Measurements from ENCODE around the gene KLF13.

Gene KLF13

GRCh38 chr15:31387479-31388118 lies 61.0 kb downstream of the KLF13 start:
- DNase-seq: no peak

DNA sequence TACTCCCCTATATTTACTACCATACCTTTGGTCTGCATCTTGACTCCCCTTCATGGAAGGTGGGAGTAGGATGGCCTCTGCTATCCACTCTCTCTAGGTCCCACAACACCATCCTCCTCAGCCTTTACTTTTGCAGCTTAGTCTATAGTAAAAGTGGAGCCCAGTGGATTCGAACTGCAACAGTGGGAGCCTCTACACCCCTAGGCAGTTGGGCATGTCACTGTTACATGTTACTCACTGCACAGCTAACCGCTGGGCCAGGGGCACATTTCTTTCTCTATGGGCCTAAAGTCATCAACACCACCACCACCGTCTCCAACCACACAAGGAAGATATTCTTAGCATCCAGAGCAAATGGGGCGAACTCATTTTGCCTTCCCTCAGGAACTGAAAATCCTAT lies 62.9 kb downstream of the KLF13 start:
- no peak for DNase-seq

GRCh38 chr15:31390029-31390428 lies 63.4 kb downstream of the KLF13 start:
- no peak for DNase-seq

DNA sequence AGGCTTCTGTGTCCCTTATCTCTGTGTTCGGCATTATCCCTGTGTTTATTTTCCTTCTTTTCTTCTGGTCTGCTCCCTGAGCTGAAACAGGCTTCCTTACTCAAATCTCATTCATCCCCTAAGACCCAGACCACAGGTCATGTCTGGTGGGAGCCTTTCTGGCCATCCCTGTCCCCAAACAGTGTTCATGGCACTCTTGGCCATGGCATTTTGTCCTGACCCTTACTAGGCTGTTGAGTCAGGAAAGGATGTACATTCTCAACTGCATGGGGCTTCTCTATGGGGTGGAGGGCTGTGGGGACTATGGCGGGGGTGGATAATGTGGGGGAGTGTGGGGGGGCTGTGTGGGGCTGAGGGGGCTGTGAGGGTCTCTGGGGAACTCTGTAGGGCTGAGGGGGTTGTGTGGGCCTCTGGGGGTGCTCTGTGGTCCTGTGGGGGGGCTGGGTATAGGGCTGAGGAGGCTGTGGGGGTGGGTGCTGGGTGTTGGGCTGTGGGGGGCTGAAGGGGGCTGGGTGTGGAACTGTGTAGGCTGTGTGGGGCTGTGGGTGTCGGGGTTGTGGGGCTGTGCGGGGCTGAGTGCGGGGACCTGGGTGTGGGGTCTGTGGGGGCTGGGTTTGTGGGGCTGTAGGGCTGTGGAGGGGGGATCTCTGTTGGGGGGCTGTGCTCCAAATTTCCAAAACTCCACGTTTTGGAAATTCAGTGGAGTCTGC lies 64.3 kb downstream of the KLF13 start:
- no peak for DNase-seq

GRCh38 chr15:31391687-31392671 lies 65.3 kb downstream of the KLF13 start:
- DNase-seq: no peak

- no peak for DNase-seq
Measured at GRCh38 chr15:31392761-31393401, 66.2 kb downstream of the KLF13 start.

DNA sequence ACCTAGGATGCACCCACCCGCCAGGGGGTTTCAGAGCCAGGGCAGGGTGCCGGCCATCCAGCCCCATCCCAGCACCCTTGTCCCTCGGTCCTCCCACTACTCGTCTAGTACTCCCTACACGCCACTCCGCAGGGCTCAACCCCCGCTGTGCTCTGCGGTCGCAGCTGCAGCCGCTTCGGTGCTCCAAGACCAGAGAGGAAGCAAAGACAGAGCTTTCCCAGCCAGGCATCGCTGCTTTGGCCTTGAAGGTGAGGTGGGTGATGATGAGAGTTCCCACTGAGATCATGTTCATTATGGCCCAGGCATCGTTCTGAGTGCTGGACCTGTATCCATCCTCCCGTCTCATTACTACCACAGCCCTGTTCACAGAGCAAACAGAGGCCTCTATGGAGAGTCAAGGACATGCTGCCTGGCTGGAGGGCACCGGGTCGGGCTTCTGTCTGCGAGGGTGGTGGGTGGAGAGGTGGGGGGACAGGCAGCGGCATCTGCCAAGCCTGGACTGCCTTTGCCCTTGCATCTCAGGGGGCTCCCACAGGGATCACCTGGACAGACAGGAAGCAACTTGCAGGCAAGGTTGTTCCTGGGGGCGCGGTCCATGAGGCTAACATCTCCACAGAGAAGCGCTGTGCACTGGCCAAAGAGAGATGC lies 66.9 kb downstream of the KLF13 start:
- no peak for DNase-seq

GRCh38 chr15:31396881-31397560 lies 70.4 kb downstream of the KLF13 start:
- no peak for DNase-seq

- no peak for DNase-seq
Measured at GRCh38 chr15:31397851-31398661, 71.4 kb downstream of the KLF13 start.

GRCh38 chr15:31398677-31399301 lies 72.2 kb downstream of the KLF13 start:
- no peak for DNase-seq

GRCh38 chr15:31399544-31400171 lies 73.0 kb downstream of the KLF13 start:
- no peak for DNase-seq

- DNase-seq: no peak
Measured at GRCh38 chr15:31400222-31400927, 73.7 kb downstream of the KLF13 start.

DNA sequence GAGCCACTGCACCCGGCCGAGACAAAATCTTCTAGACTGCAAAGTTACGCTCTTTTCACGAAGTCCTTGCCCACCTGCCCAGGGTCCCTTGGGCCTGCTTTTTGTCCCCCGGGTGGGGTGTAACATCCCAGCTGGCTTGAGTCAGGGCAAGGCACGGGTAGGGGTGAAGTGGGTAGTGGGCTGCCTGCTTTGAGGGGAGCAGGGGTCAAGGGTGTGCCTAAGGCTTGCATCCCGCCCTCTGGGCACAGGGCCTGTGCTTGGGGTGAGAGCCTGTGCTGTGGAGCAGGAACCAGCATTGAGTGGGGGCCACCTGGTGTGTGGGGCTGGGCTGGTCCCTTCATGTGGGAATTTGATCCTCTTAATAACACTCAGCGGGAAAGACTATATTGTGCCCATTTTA lies 74.6 kb downstream of the KLF13 start:
- DNase-seq: no peak

DNA sequence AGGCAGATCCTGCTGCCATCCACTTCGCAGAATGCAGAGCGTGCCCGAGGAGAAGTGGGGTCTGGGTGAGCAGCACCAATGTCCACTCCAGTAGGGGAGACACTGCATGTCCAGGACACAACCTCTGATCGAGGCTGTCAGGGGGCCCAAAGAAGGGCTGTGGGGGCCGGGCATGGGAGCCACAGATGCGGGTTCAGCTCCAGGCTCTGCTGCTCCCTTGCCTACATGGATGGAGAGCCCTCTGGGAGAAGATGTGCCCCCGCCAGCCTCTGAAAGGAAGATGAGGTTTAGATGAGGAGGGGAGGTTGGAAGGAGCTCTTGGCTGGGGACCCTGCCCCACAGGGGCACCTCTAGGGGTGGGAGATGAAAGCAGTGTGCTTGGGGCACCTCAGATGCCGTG lies 75.4 kb downstream of the KLF13 start:
- no peak for DNase-seq

DNA sequence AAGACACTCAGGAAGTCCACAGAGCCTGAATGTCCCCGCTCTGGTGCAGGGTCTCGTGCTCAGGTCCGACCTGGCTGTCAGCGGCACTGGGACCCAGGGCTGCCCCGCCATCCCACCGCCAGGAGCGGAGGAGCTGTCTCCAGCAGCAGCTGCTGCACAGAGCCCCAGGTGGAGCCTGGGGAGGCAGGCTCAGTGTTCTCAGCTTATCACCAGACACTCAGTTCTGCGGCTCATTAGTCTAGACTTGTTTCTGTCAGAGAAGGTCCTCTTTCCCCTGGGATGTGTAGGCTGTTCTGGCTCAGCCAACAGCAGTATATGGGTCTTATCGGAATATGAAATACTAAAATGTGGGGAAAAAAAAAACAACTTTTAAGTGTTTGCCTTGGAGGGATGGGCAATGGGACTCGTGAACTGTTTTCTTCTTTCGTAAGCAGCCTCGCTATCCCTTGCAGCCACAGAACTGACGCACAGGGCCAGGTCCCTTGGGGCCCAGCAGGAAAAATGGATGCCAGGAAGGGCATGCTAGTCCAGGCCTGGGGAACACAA lies 75.9 kb downstream of the KLF13 start:
- no peak for DNase-seq

- DNase-seq: no peak
Measured at GRCh38 chr15:31403096-31403495, 76.5 kb downstream of the KLF13 start.

GRCh38 chr15:31403606-31404005 lies 77.0 kb downstream of the KLF13 start:
- DNase-seq: no peak

- no peak for DNase-seq
Measured at GRCh38 chr15:31404345-31404744, 77.7 kb downstream of the KLF13 start.
